Smooth muscle cell (in vitro differentiated cells): ENCODE measurements around the gene NOC3L. TPM values are rescaled to one million over a fixed set of nuclear protein-coding genes. Genes with fewer than 3 reads are reported as not detected.
A peak's percentile ranks its signal among the peaks of the same experiment; 100 is the strongest.

Experiments
- DNase-seq: peaks from one replicate; lab custom pipeline; 2025; ENCODE audit not compliant: unreplicated experiment; lab: John Stamatoyannopoulos, UW
- H2AFZ ChIP-seq: fragments of 200-600 bp; sonication (generic); 2 replicates; pipeline ENCODE4 v1.6.0; 2016; ENCODE audit warnings: antibody characterized with exemption, low read depth, mild to moderate bottlenecking
- H3F3A ChIP-seq: fragments of 200-600 bp; sonication (generic); 2 replicates; pipeline ENCODE4 v1.6.0; 2017; ENCODE audit warnings: antibody characterized with exemption, low read depth
- H3K27ac ChIP-seq: fragments of 200-600 bp; sonication (generic); 2 replicates; pipeline ENCODE4 v1.5.1; 2016; ENCODE audit warnings: low read depth, mild to moderate bottlenecking
- H3K27me3 ChIP-seq: fragments of 200-600 bp; sonication (generic); 2 replicates; pipeline ENCODE4 v1.6.1; 2016; ENCODE audit warnings: low read depth, mild to moderate bottlenecking
- H3K36me3 ChIP-seq: fragments of 200-600 bp; sonication (generic); 2 replicates; pipeline ENCODE4 v1.5.1; 2016; ENCODE audit warnings: low read depth
- H3K4me1 ChIP-seq: fragments of 200-600 bp; sonication (generic); 2 replicates; pipeline ENCODE4 v1.5.1; 2016; ENCODE audit warnings: low read depth
- H3K4me2 ChIP-seq: fragments of 200-600 bp; sonication (generic); 2 replicates; pipeline ENCODE4 v1.6.0; 2016; ENCODE audit warnings: mild to moderate bottlenecking
- H3K4me3 ChIP-seq: fragments of 200-600 bp; sonication (generic); 2 replicates; pipeline ENCODE4 v1.5.1; 2016; ENCODE audit warnings: mild to moderate bottlenecking
- H3K79me2 ChIP-seq: fragments of 200-600 bp; sonication (generic); 2 replicates; pipeline ENCODE4 v1.6.0; 2016; ENCODE audit warnings: low read depth, mild to moderate bottlenecking
- H3K9ac ChIP-seq: fragments of 200-600 bp; sonication (generic); 2 replicates; pipeline ENCODE4 v1.6.0; 2016; ENCODE audit warnings: low read depth
- H3K9me3 ChIP-seq: fragments of 200-600 bp; sonication (generic); replicated peaks from 2 replicates; pipeline ENCODE4 v1.5.1; 2016; ENCODE audit warnings: low read depth
- H4K20me1 ChIP-seq: fragments of 200-600 bp; sonication (generic); 2 replicates; pipeline ENCODE4 v1.6.0; 2016; ENCODE audit warnings: low read depth
- WGBS: methylation state at CpG from one replicate; pipeline ENCODE4 v1.1.7; 2016; ENCODE audit warnings: low lambda C conversion rate; 5-methylcytosine and 5-hydroxymethylcytosine counted together
- polyA plus RNA-seq: library from polyadenylated mRNA; unstranded; fragments of >200 nt; fragmentation: Nextera tagmentation; extraction: Ambion mirVana; gene quantifications from 2 replicates; pipeline ENCODE4 v1.2.1, GENCODE V29; 2016
- total RNA-seq: library from RNA; depleted of rRNA; stranded (reverse); fragments of >200 nt; gene quantifications from 2 replicates; pipeline ENCODE4 v1.2.3, GENCODE V29; 2014
- TF ChIP-seq, protein P1 (sequence below): fragments of 200-600 bp; sonication (generic); IDR thresholded peaks from 2 replicates; pipeline ENCODE4 v1.5.1; 2017; ENCODE audit warnings: borderline replicate concordance, mild to moderate bottlenecking, antibody characterized with exemption; ENCODE audit not compliant: insufficient read depth, poor library complexity, severe bottlenecking

NOC3L gene, protein sequence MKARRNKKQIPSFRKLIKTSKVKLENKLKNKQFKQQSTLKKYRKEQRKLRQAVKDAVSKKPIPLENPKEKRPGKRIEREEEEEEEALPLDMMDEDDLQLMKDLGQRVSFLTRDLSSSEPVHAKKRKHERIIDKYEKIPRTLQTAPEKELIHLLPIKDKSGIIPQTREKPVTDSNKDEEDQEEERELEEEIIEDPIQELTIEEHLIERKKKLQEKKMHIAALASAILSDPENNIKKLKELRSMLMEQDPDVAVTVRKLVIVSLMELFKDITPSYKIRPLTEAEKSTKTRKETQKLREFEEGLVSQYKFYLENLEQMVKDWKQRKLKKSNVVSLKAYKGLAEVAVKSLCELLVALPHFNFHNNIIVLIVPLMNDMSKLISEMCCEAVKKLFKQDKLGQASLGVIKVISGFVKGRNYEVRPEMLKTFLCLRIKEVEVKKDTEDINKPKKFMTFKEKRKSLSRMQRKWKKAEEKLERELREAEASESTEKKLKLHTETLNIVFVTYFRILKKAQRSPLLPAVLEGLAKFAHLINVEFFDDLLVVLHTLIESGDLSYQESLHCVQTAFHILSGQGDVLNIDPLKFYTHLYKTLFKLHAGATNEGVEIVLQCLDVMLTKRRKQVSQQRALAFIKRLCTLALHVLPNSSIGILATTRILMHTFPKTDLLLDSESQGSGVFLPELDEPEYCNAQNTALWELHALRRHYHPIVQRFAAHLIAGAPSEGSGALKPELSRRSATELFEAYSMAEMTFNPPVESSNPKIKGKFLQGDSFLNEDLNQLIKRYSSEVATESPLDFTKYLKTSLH
- total RNA-seq (21.6 and 27.3 TPM in 2 replicates), polyA plus RNA-seq (8.7 and 8.8 TPM in 2 replicates)

DNA sequence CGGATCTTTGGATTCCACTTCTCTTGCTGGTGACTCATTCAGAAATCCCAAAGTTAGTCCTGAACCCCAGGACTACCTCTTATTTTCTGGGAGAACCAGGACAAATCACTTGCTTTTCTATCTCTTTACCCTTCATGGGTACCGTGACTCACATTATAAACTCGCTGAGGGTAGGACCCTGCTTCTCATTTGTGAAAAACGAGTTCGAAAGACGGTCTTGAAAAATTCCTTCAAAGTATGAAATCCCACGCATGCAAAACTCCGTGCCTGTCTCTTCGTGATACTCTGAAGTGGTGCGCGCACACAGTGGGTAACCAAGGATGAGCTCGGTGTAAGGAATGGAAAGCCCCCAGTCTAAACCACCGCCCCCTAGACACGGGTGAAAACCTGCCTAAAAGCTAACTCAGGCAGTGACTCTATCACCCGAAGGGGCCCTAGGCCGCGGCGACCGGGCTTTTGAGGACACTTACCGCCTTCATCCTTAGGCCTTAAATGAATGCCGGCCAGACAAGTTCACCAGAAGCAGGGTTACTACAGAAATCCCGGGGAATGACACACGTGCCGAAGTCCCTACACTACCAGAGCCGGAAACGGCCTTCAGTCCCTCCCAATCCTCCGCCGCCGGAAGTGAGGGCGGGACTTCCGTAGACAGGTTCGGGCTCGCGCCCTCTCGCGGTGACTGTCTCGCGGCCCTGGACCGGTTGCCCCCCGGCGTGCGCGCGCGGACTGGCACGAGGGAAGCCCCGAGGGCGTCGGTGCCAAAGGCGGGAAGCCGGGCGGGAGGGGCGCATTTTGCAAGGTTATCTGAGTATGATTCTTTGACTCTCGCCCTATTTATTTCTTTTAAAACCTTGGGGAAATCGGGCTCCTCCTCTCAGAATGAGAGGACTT lies at the start of gene NOC3L:
NOC3L (minus strand) TSS at position 580 of the 891 bp plus-strand sequence; CDS start at position 479, 101 bp downstream.
- Histone ChIP-seq H3F3A (peaks cover 17% of the 10 kb centered on the region), H3K4me2 (peak within 1 kb of the TSS; percentile 86), H2AFZ (peak within 1 kb of the TSS; percentile 99), H3K9ac (peak within 1 kb of the TSS; percentile 82), H3K9me3 (no peaks in the 10 kb centered on the region), H3K36me3 (no peaks in the 10 kb centered on the region), H3K4me3 (peak within 1 kb of the TSS; percentile 55), H3K27me3 (no peaks in the 10 kb centered on the region), H3K27ac (peak within 1 kb of the TSS; percentile 90), H3K79me2 (peaks cover 20% of the 10 kb centered on the region), H4K20me1 (peaks cover 20% of the 10 kb centered on the region), H3K4me1 (peaks cover 12% of the 10 kb centered on the region)
- DNase-seq = peak; percentile 85
- under 1% methylated on average over 46 of the region's 55 CpGs for WGBS
- TF ChIP-seq, protein P1, sequence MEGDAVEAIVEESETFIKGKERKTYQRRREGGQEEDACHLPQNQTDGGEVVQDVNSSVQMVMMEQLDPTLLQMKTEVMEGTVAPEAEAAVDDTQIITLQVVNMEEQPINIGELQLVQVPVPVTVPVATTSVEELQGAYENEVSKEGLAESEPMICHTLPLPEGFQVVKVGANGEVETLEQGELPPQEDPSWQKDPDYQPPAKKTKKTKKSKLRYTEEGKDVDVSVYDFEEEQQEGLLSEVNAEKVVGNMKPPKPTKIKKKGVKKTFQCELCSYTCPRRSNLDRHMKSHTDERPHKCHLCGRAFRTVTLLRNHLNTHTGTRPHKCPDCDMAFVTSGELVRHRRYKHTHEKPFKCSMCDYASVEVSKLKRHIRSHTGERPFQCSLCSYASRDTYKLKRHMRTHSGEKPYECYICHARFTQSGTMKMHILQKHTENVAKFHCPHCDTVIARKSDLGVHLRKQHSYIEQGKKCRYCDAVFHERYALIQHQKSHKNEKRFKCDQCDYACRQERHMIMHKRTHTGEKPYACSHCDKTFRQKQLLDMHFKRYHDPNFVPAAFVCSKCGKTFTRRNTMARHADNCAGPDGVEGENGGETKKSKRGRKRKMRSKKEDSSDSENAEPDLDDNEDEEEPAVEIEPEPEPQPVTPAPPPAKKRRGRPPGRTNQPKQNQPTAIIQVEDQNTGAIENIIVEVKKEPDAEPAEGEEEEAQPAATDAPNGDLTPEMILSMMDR = peak; percentile 88

DNA sequence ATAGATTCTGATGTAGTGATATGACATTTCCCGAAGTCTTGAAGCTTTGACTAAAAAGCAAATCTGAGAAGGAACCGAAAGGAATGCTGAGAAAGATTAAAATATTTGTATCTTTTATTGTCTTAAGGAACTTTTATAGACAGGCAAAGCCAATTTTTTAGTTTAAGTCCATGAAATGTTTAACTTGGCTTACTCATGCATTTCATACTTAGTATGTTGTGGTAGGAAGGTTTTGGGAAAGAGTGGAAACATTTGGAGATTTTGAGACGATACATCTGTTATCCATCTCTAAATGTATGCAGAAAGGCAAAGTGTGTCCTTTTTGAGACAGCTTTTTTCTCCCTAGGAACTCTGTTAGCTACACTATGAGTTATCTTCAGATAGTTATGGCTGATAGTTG lies 49.7 kb upstream of the NOC3L start:
- Histone ChIP-seq H2AFZ (no peak overlapping the region), H4K20me1 (peaks cover 92% of the 10 kb centered on the region), H3K79me2 (peaks cover 71% of the 10 kb centered on the region), H3K27me3 (no peaks in the 10 kb centered on the region), H3K36me3 (no peaks in the 10 kb centered on the region), H3K4me3 (no peak overlapping the region), H3K4me2 (no peak overlapping the region), H3K9ac (no peak overlapping the region), H3K4me1 (no peaks in the 10 kb centered on the region), H3K9me3 (no peaks in the 10 kb centered on the region), H3K27ac (no peak overlapping the region), H3F3A (no peaks in the 10 kb centered on the region)
- DNase-seq = no peak
- TF ChIP-seq, protein P1 = no peak
- WGBS = 86% methylated on average over 3 of the region's 3 CpGs

DNA sequence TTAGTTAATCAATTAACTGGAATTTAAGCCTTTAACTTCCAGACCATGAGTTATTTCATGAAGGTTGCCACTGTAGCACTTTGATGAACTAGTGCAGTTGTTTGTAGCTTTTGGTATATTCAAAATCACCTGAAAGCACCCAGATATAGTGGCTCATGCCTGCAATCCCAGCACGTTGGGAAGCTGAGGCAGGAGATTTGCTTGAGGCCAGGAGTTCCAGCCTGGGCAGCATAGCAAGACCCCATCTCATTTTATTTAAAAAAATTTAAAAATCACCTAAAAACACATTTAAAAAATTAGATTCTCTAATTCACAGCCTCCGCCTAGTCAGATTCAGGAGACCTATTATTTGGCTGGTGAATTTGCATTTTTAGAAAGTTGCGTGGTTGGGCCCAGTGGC lies 48.6 kb upstream of the NOC3L start:
- 96% methylated on average over 3 of the region's 3 CpGs for WGBS
- Histone ChIP-seq H4K20me1 (peaks cover 94% of the 10 kb centered on the region), H3K27me3 (no peaks in the 10 kb centered on the region)

More for the DNA sequence above, 48.6 kb upstream of the NOC3L start:
- no peaks in the 10 kb centered on the region for H3K4me1 ChIP-seq
- H3F3A ChIP-seq = no peaks in the 10 kb centered on the region
- no peaks in the 10 kb centered on the region for H3K36me3 ChIP-seq
- H3K9ac ChIP-seq = no peak overlapping the region
- no peak for DNase-seq
- H2AFZ ChIP-seq = no peak overlapping the region
- peaks cover 75% of the 10 kb centered on the region for H3K79me2 ChIP-seq
- H3K9me3 ChIP-seq = no peaks in the 10 kb centered on the region
- TF ChIP-seq, protein P1 = no peak
- no peak overlapping the region for H3K4me2 ChIP-seq
- H3K27ac ChIP-seq = no peak overlapping the region
- H3K4me3 ChIP-seq = no peak overlapping the region
